Measurements from ENCODE around the gene PPP1R15B. TPM values are rescaled to one million over a fixed set of nuclear protein-coding genes. Genes with fewer than 3 reads are reported as not detected.

The PPP1R15B gene
- total RNA-seq, 1 donor from 2014 or later = 42.4 TPM

Small RNA genes within 50 kb of the gene (small RNA-seq; reads per million reads assigned to genes)
- not detected for gene AL606489.2

Other genes starting within 250 kb of the PPP1R15B start
- gene REN, start 245.5 kb downstream of the PPP1R15B start, total RNA-seq = not detected
- not detected for gene KISS1, start 215.3 kb downstream of the PPP1R15B start, total RNA-seq
- gene GOLT1A, start 197.8 kb downstream of the PPP1R15B start, total RNA-seq = 0.41 TPM
- 11.0 TPM for gene PLEKHA6, start 51.9 kb downstream of the PPP1R15B start, total RNA-seq
- 24.5 TPM for gene PIK3C2B, start 83.0 kb upstream of the PPP1R15B start, total RNA-seq
- gene MDM4, start 104.6 kb upstream of the PPP1R15B start, total RNA-seq = 46.9 TPM

Measured in frontal cortex (tissue), 1 donor.